AG08395 (cell line): ENCODE results near the gene EPB41L1.

ENCODE experiments used
- DNase-seq: peaks from one replicate; pipeline ENCODE4 v3.0.0; 2012; ENCODE audit warnings: mixed read lengths, low spot score

EPB41L1 gene

DNA sequence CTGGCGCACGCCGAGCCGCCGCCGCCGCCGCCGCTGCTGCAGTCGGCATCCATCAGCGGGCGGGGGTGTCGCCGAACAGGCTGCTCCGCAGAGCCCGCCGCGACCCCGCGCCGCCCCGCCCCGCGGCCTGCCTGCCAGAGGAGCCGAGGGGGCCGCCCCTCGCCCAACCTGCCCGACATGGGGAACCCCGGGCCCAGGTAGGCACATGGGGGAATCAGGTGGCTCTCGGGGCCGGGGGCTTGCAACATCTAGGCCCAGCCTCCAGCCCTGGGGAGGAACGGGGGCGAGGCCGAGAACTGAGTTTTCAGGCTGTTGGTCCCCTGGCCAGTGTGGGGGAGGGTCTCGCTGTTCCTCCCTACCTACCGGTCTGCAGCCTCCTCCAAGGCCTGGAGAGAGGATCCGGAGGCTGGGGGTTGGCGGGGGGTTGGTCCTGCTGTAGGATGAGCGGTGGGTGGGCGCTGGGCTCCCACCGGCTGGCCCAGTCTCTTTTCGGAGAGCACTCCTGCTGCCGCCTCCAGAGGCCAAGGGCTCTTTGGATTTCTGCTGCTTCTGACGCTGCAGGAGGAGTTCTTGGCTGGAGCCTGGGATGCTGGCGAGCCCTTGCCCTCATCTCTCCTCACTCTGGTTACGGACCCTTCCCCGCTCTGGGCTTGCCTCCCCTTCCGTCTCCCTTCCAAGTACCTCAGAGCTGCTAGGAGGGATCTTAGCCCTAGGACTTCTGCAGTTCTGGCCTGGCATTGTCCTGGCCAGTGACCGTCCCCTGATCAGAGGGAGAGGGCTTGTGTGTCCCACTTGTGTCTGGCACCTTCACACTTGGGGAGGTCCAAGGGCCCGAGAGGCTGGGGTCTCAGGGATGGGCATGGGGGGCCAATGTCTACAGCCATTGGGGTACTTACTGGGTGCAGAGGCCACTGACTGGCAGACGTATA, at the start of gene EPB41L1:
TSS of gene EPB41L1 (plus strand) at position 41 of the 929 bp plus-strand sequence. CDS start 19,038 bp downstream, outside the sequence.
- peak; percentile 46 for DNase-seq

DNA sequence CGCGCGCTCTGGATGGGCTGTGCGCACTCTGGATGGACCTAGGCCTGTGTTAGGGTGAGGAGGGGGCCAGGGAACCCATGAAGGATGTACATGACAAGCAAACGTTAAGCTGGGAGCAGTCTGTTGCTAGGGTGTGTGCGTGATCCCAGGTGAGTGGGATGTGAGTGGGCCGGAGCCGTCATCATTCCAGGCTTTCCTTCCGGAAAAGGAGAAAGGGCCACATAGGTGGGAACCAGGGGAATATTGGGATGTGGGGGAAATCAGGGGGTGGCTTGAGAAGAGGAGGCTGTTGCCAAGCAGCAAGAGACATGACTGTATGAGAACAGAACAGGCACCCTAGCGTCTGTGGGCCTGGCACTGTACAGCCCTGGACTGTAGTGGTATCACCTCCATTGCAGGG, 49.7 kb upstream of the EPB41L1 start:
- no peak for DNase-seq

DNA sequence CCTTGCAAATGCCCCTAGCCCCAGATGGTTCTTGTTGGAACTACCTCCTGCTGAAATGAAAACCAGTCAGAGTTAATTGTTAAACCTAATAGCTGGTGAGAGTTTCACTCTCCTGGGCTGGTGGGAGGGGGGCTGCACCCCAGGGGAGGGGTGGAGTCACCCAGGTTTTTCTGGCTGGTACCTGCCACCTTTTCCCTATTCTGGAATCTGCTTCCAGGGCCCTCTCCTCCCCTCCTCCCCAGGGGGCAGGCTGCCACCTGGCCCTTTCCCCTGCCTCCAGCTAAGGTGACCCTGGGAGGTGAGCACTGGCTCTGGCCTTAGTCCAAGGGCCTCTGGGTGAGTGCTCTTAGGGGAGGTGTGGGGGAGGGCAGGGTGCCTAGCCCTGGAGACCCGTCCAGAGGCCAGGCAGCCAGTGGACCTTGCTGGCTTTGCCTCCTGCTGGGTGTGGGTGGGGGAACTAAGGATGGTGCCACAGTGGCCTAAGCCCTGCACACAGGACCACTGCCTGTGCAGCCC, 48.8 kb upstream of the EPB41L1 start:
- DNase-seq, result no peak

DNA sequence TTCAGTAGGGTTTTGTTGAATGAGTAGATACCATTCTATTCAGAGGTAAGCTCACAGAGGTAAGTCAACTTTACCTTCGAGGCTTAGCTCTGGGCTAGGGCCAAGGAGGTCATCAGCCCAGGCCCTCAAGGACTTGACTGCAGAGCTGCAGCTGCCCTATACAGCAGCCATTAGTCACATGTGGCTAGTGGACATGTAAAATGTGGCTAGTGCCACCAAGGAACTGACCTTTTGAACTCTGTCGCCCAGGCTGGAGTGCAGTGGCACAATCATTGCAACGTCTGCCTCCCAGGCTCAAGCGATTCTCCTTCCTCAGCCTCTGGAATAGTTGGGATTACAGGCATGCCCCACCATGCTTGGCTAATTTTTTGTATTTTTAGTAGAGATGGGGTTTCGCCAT, 47.9 kb upstream of the EPB41L1 start:
- no peak for DNase-seq

DNA sequence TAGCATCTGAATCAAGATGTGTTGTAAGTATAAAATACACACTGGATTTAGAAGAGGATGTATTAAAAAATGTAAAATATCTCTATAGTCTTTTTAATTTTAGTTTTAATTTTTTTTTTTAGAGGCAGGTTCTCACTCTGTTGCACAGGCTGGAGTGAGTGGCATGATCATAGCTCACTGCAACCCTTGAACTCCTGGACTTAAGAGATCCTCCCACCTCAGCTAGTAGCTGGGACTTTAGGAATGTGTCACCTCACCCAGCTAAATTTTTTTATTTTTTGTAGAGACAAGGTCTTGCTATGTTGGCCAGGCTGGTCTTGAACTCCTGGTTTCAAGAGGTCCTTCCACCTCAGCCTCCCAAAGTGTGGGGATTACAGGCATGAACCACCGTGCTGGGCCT, 46.7 kb upstream of the EPB41L1 start:
- no peak for DNase-seq

DNA sequence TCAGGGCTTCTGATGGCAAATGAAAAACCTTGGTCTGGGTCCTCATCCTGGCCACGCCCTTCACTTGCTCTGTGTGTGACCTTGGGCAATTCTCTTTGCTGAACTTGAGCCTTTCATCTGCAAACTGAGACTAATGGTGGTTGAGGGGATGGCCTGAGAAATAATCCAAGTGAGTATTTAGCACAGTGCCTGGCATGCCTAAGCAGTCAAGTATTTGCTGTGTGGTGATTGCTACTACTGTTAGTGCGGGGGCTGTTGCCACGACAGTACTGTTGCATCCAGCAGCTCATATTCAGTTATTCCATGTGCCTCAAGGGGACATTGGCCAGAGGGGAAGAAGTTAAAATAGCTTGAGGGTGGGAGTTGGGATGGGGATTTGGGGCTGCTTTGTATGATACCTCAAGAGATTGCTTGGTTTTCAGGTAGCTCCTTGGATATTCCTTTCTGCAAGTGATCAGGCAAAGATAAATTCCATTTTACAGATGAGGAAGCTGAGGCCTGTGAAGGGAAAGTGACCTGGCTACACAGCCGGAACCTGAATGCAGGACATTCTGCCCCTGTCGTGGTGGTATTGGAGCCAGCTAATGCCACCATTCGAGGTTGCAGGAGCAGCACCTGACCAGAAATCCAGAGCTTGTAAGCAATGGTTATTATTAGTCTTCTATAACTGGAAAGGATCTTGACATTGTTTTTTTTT, 45.1 kb upstream of the EPB41L1 start:
- no peak for DNase-seq

DNA sequence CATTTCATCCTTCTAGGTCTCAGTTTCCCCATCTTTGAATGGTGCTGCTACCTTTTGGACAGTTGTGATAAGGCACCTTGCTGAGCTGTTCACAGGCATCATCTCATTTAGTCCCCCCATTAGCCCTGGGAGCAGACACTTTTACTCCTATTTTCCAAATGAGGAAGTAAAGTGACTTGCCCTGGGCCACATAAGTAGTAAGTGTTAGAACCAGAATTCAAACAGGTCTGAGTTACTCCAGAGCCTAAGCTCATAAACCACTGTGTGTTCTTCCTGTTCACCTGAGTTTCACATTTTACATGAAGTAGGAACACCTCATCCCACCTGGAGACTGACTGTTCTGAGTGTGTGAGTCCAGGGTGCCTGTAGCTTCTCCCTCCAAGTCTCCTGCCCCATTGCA, 43.5 kb upstream of the EPB41L1 start:
- DNase-seq, result no peak

DNA sequence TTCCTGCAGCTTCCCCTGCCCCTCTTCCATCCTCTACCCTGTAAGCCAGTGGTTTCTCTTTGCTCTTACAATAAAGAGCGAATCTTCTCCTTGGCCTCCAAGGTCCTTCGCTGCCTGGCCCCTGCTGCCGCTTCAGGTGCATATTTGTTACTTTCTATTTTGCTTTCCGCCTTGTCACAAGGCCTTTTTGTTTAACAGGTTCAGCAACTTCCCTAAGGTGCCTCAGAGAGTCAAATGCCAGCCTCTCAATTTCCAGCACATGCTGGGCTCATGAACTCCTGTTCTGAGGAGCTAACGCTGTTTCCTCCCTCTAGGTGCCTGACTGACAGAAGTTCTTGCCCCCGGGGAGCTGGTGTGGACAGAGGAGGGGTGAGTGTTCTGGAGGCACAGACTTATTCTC, 42.4 kb upstream of the EPB41L1 start:
- DNase-seq, result no peak

DNA sequence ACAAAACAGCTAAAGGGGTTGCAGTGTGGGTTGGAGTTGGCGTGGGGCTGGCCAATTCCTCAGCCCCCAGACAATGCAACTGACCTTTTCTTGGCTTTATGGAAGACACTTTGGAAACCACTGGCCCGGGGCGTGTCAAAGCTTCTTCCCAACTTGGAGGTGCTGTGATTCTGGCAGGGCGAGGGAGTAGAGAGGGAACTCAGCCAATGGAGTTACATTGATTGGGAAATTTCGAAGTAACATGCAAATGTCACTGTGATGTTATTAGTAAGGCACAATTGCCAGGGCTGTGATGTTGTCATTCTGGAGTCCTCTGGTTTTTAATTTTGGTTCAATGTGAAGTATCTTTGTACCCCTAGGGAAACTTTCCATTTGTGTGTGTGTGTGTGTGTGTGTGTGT, 41.5 kb upstream of the EPB41L1 start:
- no peak for DNase-seq

DNA sequence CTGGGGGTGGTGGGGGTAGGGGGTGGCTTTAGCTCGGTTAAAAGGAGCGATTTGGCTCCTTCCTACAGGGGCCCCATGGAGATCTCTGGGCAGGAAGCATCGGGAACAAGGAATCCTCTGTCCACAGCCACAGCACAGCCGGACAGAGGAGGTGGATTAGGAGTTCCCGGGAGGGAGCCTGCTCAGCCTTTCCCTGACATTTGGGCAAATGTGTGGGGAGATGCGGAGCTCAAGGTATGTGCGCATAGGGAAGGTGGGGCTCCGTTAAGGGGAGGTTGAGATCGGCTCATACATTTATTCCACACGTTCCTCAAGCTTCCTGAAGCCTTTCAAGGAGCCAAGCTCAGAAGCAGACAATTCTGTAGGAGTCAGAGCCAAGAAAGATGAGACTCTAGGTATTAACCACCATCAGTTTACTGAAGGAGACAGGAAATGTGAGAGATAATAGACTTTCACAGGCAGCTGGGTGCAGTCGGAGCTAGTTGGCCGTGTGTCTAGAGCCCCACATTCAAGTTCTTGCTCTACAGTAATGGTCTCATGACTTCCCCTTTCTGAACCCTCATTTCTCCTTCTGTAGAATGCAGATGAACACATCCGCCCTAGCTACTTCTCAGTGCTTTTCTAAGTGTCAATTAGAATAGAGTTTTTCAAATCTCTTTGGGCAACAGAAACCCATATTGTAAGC, 40.8 kb upstream of the EPB41L1 start:
- DNase-seq, result no peak

DNA sequence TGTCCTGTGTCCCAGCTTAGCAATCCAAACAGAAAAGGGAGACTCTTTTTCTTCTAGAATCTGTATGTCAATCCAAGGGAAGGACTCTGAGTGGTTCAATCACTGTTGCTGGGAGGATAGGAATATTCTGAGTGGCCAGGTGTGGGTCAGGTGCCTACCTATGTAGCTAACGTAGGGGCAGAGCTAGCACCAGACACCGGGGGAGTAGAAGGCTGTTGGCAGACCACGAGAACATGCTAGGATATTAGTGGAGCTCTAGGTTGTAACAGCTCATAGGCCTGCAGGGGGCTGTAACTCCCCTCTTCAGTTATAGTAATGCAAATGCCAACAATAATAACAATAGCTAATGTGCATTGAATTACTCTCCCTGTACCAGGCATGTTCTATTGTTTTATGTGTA, 39.8 kb upstream of the EPB41L1 start:
- DNase-seq, result no peak

DNA sequence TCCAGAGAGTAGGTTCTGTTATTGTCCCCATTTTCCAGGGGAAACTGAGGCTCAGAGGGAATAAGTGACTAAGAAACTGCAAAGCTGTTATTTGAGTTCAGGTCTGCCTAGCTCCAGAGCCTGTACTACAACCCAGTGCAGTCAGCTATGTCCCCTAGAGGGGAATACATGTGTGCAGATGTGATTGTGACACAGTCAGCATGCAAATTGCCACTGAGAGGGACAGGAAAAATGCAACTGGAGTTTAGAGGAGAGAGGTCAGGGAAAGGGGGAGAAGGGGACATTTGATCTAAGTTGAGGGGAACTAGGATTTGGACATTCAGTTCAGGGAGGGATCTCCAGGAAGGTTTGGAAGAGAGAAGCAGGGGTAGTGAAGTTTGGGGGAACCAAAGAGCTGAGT, 38.6 kb upstream of the EPB41L1 start:
- DNase-seq, result no peak

DNA sequence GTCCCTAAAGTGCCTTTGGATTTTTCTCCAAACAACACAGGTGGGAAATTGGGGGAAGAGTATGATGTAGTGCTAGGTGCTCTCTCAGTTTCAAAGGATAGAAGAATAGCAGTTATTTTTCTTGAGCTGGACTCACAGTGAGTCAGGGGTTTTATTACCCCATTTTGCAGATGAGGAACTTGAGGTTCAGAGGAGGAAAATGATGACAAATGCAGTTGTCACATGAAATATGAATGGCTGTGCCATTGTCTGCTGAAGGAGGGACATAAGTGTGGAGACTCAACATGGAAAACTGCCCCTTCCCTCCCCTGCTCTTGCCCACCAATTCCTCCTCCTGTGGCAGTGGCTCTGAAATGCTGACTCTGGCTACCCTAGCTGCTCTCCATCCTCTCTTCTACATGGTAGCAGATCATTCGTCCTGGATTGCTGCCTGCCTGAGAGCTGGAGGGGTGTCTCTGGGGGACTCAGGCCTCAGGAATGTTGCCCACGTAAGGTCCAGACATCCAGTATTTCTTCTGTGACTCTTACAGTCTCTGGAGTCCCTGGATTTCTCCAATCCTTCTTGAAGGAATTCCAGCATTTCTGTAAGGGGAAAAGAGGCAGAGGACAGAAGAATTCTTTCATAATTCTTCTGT, 37.6 kb upstream of the EPB41L1 start:
- peak; percentile 97 for DNase-seq

DNA sequence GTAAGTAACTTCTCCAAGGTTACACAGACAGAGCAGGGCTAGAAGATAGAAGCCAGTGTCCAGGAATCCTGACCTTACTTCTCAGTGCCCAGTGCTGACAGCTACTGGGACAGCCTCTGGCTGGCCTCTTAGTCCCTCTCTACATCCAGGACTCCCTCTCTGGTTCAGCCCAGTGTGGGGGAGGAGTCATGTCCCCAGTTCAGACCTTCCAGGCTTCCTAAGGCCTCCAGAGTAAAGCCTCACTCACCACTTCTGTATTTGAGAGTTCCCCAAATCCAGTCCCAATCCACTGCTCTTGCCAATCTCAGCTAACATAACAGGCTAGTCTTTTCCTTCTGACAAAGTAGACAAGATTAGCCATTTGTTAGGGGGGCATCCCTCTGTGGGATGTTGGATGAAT, 36.9 kb upstream of the EPB41L1 start:
- DNase-seq, result no peak

DNA sequence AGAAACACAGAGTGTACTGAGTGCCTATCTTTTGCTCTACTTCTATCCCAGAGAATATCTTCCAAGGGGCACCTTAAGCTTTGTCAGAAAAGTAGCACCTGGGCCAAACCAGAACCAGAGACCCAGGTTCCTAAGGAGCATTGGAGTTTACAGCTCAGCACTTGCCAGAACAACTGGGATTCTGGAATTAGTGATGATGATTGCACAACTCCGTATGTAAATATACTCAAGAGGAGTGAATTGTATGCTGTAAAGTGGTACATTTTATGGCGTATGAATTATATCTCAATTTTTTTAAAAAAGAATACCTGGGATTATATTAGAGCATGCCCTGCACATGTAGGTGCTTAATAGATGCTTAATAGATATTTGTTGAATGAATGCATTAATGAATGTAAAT, 36.2 kb upstream of the EPB41L1 start:
- no peak for DNase-seq

DNA sequence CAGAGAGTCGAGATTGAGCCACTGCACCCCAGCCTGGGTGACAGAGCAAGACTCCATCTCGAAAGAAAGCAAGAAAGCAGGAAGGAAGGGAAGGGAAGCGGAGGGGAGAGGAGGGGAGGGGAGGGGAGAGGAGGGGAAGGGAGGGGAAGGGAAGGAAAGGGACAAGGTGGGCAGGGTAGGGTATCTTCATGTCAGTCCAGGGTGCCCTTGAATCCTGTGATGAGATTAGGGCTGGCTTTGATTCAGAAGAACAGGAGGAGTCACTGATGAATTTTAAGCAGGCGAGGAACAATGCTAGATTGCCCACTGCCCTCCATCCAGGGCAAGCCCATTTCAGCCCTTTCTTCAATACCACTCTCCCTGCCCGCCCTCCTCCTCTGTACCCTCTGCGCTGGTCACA, 35.0 kb upstream of the EPB41L1 start:
- DNase-seq, result no peak

DNA sequence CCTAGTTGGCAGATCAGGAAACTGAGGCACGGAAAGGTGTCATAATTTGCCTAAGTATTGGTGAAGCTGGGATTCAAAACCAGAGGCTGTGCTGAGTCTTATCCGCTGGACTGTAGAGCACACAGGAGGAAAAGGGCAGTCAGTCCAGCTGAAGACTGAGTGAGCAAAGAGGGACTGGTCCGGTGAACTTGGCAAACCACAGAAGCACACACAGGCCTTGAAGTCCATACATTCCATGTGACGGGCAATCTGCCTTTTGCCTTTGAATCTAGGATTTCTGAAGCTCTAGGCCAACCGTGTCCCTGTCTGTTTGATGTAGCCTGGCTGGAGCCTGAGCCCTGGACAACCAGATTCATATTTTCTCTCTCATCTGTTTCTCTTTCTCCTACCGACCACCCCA, 34.3 kb upstream of the EPB41L1 start:
- no peak for DNase-seq

DNA sequence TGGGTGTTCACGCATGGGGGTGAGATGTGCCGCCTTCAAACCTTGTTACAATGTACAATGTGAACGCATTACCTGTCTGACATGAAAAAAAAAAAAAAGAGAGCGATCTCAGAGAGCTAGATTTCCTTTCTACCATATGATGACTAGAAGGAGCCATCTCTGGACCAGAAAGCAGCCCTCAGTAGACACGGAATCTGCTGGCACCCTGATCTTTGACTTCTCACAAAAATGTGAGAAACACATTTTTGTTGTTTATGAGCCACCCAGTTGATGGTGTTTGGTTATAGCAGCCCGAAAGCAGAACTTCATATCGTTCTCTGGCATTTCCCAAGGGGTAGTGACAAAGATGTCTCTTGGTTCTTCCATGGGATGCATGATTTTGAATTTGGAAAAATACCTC, 33.5 kb upstream of the EPB41L1 start:
- DNase-seq, result no peak

DNA sequence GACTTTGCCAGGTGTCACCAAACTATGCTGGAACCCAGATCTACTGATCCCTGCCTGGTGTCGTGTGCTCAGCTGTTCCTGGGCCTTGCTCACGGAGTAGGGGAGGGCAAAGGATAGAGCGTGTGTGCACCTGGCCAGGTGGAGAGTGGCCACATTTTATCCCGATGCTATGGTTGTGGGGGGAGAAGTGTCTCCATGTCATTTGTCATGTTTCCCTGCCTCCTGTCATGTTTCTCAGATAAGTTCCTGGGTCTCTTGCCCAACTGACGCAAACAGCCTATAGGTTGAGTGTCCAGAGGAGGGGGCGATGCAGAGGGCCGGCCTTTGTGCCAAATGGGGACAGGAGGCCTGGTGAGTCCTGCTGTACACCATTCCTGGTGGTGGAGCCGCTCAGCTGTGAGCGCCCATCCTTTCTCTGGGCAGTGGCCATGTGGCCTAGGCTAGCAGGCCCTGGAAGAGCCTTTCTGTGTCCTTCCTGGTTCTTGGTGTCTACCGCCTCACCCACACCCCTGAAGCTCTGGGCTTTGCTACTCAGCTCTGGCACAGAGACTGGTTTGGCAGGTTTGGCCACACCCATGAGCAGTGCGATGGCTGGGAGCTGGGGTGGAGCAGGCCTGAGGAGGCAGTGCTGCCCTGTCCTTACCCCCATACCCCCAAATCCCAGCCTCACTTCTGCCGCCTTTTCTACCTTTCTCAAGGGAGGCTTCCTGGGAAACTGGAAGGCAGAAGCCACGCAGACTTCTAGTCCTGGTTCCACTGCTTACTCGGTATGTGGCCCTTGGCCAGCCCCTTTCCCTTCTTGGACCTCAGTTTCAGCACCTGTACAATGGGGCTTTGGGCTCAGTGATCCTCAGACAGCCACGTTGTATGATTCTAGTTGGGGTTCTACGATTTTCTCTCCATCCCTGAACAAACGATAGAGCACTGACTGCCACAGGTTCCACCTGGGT, 32.3 kb upstream of the EPB41L1 start:
- DNase-seq, result no peak

DNA sequence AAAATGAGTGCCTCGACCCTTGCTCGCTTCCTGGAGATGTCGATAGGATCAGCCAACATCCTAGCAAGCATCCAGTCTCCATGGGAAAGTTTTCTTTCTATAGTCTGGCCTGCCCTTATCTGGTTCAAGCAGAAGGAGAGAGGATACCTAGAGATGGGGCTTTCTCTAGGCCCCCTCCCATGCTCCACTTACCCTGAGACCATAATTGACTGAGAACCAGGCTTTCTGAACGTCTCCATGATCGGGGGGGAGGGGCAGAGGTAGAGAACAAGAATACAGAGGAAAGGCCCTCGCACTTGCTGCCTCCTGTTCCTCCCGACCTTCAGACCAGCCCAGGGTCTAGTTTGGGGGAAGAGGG, 31.6 kb upstream of the EPB41L1 start:
- DNase-seq, result no peak

DNA sequence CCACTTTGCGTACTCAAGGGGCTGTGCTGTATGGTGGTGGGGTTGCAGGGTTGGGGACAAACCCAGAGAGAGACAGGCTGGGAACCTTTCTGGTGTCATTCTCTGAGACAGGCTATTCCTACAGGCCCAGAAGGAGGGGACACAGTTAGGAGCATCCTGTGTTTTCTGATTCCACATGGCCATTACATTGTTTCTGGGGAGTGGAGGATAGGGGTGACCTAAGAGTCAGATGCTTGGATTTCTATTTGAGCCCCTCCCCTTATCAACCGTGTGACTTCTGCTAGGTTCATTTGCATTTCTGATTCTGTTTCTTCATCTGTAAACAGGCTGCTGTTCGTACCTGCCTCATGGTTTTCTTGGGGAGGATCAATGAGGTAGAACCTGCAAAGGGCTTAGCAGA, 29.4 kb upstream of the EPB41L1 start:
- DNase-seq, result no peak
